Activated naive CD8-positive, alpha-beta T cell (primary cell): ENCODE measurements around the gene SPRED3.
"Not testable (repeated sequence)": the region's sequence is repeated elsewhere in the genome, so short reads cannot be mapped to it uniquely, and the experiment has no call there.

Experiments used
- H3K27ac Mint-ChIP-seq: one replicate; pipeline ENCODE4 v1.8.0; 2021; ENCODE audit warnings: mixed read lengths
- H3K27me3 Mint-ChIP-seq: one replicate; pipeline ENCODE4 v1.8.0; 2021; ENCODE audit warnings: mixed read lengths
- H3K36me3 Mint-ChIP-seq: one replicate; pipeline ENCODE4 v1.8.0; 2021; ENCODE audit warnings: mixed read lengths
- H3K4me1 Mint-ChIP-seq: one replicate; pipeline ENCODE4 v1.8.0; 2021; ENCODE audit warnings: low read depth, mixed read lengths
- H3K4me3 Mint-ChIP-seq: one replicate; pipeline ENCODE4 v1.8.0; 2021; ENCODE audit warnings: mild to moderate bottlenecking, mixed read lengths
- H3K9me3 Mint-ChIP-seq: one replicate; pipeline ENCODE4 v1.8.0; 2021; ENCODE audit warnings: low read depth, mixed read lengths

SPRED3 gene

GRCh38 chr19:38394488-38394887 is 6.0 kb downstream of the SPRED3 start:
- Mint-ChIP-seq H3K36me3 (no peaks in the 10 kb centered on the region), H3K27me3 (no peaks in the 10 kb centered on the region), H3K27ac (peak overlapping the region; percentile 34), H3K4me3 (peak overlapping the region; percentile 82), H3K9me3 (no peaks in the 10 kb centered on the region), H3K4me1 (peaks cover 18% of the 10 kb centered on the region)

DNA sequence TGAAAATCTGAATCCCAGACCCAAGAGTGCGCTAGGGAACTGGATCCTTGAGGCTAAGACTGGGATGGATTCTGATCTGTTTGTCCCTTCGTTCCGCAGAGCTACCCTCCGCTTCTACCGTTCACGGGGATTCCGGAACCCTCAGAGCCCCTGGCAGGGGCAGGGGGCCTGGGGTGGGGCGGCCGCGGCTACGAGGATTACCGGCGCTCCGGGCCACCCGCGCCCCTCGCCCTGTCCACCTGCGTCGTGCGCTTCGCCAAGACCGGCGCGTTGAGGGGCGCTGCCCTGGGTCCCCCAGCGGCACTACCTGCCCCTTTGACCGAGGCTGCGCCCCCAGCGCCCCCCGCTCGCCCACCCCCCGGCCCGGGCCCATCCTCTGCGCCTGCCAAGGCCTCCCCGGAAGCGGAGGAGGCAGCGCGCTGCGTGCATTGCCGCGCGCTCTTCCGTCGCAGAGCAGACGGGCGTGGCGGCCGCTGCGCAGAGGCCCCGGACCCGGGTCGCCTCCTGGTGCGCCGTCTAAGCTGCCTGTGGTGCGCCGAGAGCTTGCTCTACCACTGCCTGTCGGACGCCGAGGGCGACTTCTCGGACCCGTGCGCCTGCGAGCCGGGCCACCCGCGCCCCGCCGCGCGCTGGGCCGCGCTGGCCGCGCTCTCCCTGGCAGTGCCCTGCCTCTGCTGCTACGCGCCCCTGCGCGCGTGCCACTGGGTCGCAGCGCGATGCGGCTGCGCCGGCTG is 7.1 kb downstream of the SPRED3 start:
- Mint-ChIP-seq H3K9me3 (no peaks in the 10 kb centered on the region), H3K27me3 (peaks cover 2% of the 10 kb centered on the region), H3K4me3 (peak overlapping the region; percentile 79), H3K27ac (peak overlapping the region; percentile 34), H3K4me1 (peaks cover 15% of the 10 kb centered on the region), H3K36me3 (no peaks in the 10 kb centered on the region)

DNA sequence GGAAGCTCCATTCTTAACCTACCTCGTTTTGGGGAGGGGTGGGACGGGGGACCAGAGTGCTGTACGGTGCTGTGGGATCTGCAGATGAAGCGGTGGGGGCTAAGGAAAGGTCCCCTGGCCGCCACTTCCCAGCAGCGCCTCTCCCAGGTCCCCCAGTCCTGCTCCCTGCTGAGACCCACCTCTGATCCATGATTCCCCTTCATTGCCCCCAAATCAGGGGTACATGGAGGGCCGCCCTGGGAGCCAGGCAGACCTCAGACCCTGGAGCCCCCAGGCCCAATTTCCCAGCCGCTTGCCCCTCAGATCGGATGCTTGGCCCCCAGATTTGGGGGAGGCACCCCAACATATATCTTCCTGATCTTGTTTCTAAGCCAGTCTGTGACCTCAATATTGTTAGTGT is 10.6 kb downstream of the SPRED3 start:
- H3K4me1 Mint-ChIP-seq = peaks cover 14% of the 10 kb centered on the region
- H3K27ac Mint-ChIP-seq = no peak overlapping the region
- no peaks in the 10 kb centered on the region for H3K9me3 Mint-ChIP-seq
- H3K4me3 Mint-ChIP-seq = no peak overlapping the region
- peaks cover 2% of the 10 kb centered on the region for H3K27me3 Mint-ChIP-seq
- no peaks in the 10 kb centered on the region for H3K36me3 Mint-ChIP-seq

GRCh38 chr19:38399537-38399936 is 11.0 kb downstream of the SPRED3 start:
- Mint-ChIP-seq H3K36me3 (no peaks in the 10 kb centered on the region), H3K4me3 (no peak overlapping the region), H3K27ac (no peak overlapping the region), H3K4me1 (peaks cover 11% of the 10 kb centered on the region), H3K27me3 (peaks cover 2% of the 10 kb centered on the region), H3K9me3 (no peaks in the 10 kb centered on the region)

DNA sequence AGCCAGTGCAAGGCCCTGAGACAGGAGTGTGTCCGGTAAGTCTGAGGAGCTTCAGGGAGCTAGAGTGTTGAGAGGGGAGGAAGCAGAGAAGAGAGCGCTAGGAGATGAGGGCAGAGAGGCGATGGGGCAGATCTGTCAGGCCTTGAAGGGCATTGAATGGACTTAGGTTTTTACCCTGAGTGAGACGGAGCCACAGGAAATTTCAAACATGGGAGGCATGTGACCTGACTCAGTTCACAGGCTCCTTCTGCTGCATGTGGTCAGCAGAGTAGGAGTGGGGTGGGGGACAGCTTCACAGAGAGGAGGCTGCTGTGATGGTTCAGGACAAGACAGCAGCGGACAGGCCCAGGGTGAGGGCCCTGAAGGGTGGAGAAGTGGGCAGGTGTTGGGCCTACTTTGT is 11.9 kb downstream of the SPRED3 start:
- Mint-ChIP-seq H3K27me3 (peaks cover 2% of the 10 kb centered on the region), H3K4me1 (peaks cover 8% of the 10 kb centered on the region), H3K27ac (no peak overlapping the region), H3K9me3 (no peaks in the 10 kb centered on the region), H3K4me3 (no peak overlapping the region), H3K36me3 (no peaks in the 10 kb centered on the region)

- Mint-ChIP-seq H3K4me1 (peaks cover 9% of the 10 kb centered on the region), H3K27ac (no peak overlapping the region), H3K4me3 (no peak overlapping the region), H3K36me3 (no peaks in the 10 kb centered on the region), H3K9me3 (no peaks in the 10 kb centered on the region), H3K27me3 (peaks cover 2% of the 10 kb centered on the region)
Observed at GRCh38 chr19:38401148-38401547, 12.7 kb downstream of the SPRED3 start.

DNA sequence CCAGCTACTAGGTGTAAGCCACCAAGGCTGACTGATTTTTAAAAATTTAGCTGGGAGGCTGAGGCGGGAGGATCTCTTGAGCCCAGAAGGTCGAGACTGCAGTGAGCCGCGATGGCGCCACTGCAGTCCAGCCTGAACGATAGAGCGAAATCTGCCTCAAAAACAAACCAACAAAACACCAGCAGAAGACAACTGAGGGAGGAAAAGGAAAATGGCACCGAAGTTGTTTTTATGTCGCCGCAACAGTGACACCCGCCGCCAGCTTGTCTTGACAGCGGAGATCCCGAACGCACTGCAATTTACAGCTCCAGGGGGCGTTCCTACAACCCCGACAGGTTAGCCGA is 14.1 kb downstream of the SPRED3 start:
- no peaks in the 10 kb centered on the region for H3K9me3 Mint-ChIP-seq
- peak overlapping the region; percentile 41 for H3K27ac Mint-ChIP-seq
- peaks cover 3% of the 10 kb centered on the region for H3K4me1 Mint-ChIP-seq
- H3K27me3 Mint-ChIP-seq = peaks cover 2% of the 10 kb centered on the region
- H3K36me3 Mint-ChIP-seq = no peaks in the 10 kb centered on the region
- peak overlapping the region; percentile 89 for H3K4me3 Mint-ChIP-seq

DNA sequence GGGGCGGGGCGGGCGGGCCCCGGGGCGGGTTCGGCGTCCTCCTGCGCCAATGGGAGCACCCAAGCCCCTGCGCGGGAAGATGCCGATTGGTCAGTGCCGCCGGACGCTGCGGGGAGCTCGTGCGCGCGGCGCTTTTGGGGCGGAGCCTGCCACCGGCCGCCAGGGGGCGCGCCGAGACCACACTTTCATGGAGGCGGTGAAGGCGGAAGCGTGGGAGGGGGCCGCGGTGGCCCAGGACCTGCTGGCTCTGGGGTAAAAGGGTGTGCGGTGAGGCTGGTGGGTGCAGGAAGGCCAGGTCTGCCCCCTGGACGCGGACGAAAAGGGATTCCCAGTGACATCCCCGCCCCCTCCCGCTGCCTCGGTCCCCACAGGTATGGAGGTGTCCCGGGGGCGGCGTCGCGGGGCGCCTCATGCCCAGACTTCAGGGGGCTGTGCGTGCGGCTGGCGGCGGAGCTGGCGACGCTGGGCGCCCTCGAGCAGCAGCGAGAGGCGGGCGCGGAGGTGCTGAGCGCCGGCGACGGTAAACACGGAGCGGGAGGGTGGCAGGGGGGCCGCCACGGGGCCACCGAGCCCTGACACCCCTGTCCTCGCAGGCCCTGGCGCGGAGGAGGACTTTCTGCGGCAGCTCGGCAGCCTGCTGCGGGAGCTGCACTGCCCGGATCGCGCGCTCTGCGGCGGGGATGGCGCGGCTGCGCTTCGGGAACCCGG is 14.6 kb downstream of the SPRED3 start, which contains the start of gene FAM98C:
TSS of gene FAM98C (plus strand) at position 127 of the 708 bp plus-strand sequence. CDS start at position 188, 61 bp downstream.
- Mint-ChIP-seq H3K9me3 (no peaks in the 10 kb centered on the region), H3K4me1 (peaks cover 3% of the 10 kb centered on the region), H3K36me3 (no peaks in the 10 kb centered on the region), H3K4me3 (peak within 1 kb of the TSS; percentile 89), H3K27me3 (peaks cover 2% of the 10 kb centered on the region), H3K27ac (peak within 1 kb of the TSS; percentile 86)

DNA sequence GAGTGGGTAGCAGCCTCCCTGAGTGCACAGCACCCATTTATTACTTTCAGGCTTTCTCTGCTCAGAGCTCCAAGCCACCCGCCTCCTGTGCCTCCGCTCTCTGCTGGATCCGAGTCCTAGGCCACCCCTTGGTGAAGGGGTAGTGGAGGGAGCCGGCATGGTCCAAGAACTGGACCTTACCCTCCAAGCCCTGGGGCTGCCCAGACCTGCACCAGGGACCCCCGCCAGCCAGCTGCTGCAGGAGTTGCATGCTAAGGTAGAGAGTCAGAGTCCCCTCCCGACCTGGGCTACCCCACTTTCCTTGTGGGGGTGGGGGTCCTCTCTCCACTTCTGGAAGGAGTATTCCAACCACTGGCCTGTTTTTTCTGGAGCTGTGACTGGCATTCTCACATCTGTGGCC is 16.4 kb downstream of the SPRED3 start:
- Mint-ChIP-seq H3K9me3 (no peaks in the 10 kb centered on the region), H3K36me3 (no peaks in the 10 kb centered on the region), H3K4me3 (peak overlapping the region; percentile 89), H3K27me3 (peaks cover 2% of the 10 kb centered on the region), H3K27ac (no peak overlapping the region), H3K4me1 (peaks cover 3% of the 10 kb centered on the region)

GRCh38 chr19:38405276-38405675 is 16.8 kb downstream of the SPRED3 start:
- Mint-ChIP-seq H3K4me1 (peaks cover 3% of the 10 kb centered on the region), H3K36me3 (no peaks in the 10 kb centered on the region), H3K27me3 (peaks cover under 1% of the 10 kb centered on the region), H3K9me3 (no peaks in the 10 kb centered on the region), H3K4me3 (peak overlapping the region; percentile 46), H3K27ac (no peak overlapping the region)

DNA sequence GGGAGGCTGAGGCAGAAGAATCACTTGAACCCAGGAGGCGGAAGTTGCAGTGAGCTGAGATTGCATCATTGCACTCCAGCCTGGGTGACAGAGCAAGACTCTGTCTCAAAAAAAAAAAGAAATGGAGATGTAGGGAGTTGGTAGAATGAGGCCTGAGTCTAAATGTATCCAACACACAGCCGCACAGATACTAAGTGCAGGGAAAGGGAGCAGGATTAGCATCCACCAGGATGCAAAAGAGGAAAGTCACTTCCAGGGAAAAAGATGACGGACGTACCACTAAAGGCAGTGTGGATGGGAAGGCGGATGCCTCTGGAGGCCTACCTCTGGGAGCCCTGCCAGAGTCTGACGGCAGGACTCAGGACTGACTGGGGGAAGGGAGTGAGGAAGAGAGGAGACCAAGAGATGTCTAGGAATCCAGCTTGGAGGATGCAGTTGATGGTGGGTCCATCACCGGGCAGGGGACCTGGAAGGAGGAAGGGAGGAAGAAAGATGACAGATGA is 21.2 kb downstream of the SPRED3 start:
- Mint-ChIP-seq H3K27ac (no peak overlapping the region), H3K9me3 (no peaks in the 10 kb centered on the region), H3K36me3 (no peaks in the 10 kb centered on the region), H3K4me3 (no peak overlapping the region), H3K27me3 (no peaks in the 10 kb centered on the region), H3K4me1 (peaks cover 3% of the 10 kb centered on the region)

DNA sequence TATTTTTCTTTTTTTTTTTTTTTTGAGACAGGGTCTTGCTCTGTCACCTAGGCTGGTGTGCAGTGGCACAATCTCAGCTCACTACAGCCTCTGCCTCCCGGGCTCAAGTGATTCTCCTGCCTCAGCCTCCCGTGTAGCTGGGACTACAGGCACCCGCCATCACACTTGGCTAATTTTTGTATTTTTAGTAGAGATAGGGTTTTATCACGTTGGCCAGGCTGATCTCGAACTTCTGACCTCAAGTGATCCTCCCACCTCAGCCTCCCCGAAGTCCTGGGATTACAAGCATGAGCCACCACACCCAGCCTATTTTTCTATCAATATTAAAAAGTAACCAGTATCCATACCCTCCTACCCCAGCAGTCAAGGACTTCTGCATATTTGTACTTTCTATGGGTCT is 21.9 kb downstream of the SPRED3 start:
- not testable (repeated sequence) for H3K27ac Mint-ChIP-seq, H3K27me3 Mint-ChIP-seq, H3K4me1 Mint-ChIP-seq, H3K4me3 Mint-ChIP-seq, H3K36me3 Mint-ChIP-seq, H3K9me3 Mint-ChIP-seq

GRCh38 chr19:38411041-38411712 is 22.7 kb downstream of the SPRED3 start:
- Mint-ChIP-seq H3K27me3 (no peaks in the 10 kb centered on the region), H3K4me1 (no peaks in the 10 kb centered on the region)

DNA sequence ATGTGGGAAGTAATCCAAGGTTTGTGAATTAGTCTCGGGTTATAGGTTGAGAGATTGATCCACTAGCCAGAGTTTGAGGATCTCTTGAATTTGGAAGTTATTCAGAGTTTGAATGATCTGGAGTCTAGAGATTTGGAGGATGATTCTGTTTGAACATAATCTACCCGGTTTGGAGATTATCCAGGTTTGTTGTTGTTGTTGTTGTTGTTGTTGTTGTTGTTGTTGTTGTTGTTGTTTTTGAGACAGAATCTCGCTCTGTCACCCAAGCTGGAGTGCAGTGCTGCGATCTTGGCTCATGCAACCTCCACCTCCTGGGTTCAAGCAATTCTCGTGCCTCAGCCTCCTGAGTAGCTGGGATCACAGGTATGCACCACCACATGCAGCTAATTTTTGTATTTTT is 23.4 kb downstream of the SPRED3 start:
- H3K9me3 Mint-ChIP-seq, H3K4me1 Mint-ChIP-seq, H3K36me3 Mint-ChIP-seq, H3K27me3 Mint-ChIP-seq, H3K27ac Mint-ChIP-seq, H3K4me3 Mint-ChIP-seq: not testable (repeated sequence)

More at GRCh38 chr19:38411041-38411712, 22.7 kb downstream of the SPRED3 start:
- Mint-ChIP-seq H3K4me3 (no peak overlapping the region), H3K27ac (no peak overlapping the region), H3K36me3 (no peaks in the 10 kb centered on the region), H3K9me3 (no peaks in the 10 kb centered on the region)

- peaks cover 8% of the 10 kb centered on the region for H3K4me1 Mint-ChIP-seq
- H3K27me3 Mint-ChIP-seq = no peaks in the 10 kb centered on the region
- no peak overlapping the region for H3K27ac Mint-ChIP-seq
- H3K4me3 Mint-ChIP-seq = no peak overlapping the region
- H3K9me3 Mint-ChIP-seq = no peaks in the 10 kb centered on the region
- H3K36me3 Mint-ChIP-seq = no peaks in the 10 kb centered on the region
Observed at GRCh38 chr19:38412491-38412890, 24.0 kb downstream of the SPRED3 start.
